AG09319 (cell line): Measurements from ENCODE around the gene AGAP1.

Experiments used
- DNase-seq: peaks from one replicate; pipeline ENCODE4 v3.0.0-alpha.2; 2010; ENCODE audit warnings: low read depth; ENCODE audit errors: extremely low read depth
- TF ChIP-seq, protein P1 (sequence below): IDR thresholded peaks from 2 replicates; pipeline ENCODE4 v1.5.1; 2011; ENCODE audit warnings: low read depth, mild to moderate bottlenecking, inconsistent platforms, low read length, moderate library complexity

Gene AGAP1

DNA sequence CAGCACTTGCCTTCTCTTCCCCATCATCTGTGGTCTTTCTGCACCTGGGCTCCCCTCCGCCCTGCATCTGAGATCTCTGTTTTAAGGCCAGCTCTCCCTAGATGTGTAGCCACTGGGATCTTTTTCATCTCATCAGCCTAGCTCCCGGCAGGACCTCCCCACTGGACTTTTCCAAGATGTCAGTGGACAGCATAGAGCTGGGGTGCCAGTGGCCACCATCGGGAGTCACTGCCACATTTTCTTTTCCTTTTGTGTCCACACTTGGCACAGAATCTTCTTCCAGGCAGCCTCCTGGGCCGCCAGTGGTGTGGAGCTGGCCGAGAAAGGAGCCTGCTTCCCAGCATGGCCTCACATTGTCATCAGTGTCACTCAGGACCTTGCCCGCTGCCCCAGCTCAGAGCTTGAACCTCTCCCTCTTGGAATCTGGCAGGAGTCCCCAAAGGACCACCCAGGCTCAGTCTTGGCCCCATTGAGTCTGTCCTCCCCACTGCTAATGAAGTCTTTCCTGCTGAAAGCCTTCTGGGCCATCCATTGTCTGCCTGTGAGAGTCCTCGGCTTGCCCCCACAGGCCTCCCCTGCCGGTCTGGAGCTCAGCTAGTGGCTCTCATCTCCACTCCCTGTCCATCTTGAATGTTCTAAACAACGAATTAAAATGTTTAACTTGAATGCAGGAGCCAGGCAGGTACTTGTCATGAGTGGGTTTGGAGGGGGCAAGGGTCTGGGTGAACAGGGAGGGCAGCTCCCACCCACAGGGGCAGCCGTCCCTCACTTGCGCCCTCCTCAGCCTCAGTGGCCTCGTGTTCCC is 349.9 kb downstream of the AGAP1 start:
- no peak for DNase-seq
- TF ChIP-seq, protein P1, sequence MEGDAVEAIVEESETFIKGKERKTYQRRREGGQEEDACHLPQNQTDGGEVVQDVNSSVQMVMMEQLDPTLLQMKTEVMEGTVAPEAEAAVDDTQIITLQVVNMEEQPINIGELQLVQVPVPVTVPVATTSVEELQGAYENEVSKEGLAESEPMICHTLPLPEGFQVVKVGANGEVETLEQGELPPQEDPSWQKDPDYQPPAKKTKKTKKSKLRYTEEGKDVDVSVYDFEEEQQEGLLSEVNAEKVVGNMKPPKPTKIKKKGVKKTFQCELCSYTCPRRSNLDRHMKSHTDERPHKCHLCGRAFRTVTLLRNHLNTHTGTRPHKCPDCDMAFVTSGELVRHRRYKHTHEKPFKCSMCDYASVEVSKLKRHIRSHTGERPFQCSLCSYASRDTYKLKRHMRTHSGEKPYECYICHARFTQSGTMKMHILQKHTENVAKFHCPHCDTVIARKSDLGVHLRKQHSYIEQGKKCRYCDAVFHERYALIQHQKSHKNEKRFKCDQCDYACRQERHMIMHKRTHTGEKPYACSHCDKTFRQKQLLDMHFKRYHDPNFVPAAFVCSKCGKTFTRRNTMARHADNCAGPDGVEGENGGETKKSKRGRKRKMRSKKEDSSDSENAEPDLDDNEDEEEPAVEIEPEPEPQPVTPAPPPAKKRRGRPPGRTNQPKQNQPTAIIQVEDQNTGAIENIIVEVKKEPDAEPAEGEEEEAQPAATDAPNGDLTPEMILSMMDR = no peak

GRCh38 chr2:235844561-235844960 is 350.7 kb downstream of the AGAP1 start:
- DNase-seq = no peak
- TF ChIP-seq, protein P1 = no peak

GRCh38 chr2:235845245-235845644 is 351.4 kb downstream of the AGAP1 start:
- TF ChIP-seq, protein P1 = no peak
- no peak for DNase-seq

- TF ChIP-seq, protein P1 = no peak
These were observed 353.7 kb downstream of the AGAP1 start for GRCh38 chr2:235847576-235847975.

GRCh38 chr2:235848055-235848454 is 354.2 kb downstream of the AGAP1 start:
- no peak for DNase-seq
- TF ChIP-seq, protein P1 = no peak

More at GRCh38 chr2:235847576-235847975, 353.7 kb downstream of the AGAP1 start:
- DNase-seq = no peak

- DNase-seq = no peak
These were observed 355.1 kb downstream of the AGAP1 start for GRCh38 chr2:235848946-235849345.

DNA sequence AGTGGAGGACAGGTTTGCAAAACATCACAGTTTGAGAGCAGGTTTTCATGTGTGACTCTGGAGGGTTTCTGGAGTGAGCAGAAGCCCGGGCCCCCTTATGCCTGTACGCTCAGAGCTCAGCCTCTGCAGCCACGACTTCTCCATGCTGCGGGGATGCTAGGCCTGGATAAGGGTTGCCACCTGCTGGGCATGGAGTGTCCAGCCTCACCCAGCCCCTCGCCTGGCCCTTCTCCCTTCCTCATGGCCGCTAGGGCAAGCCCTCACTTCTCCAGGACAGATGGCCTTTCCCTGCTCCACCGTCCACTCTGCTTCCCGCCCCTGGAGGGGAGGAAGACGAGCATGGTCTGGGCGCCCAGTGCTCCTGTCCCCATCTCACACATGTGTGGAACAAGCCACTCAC is 355.6 kb downstream of the AGAP1 start:
- DNase-seq = no peak
- TF ChIP-seq, protein P1 = no peak

More at GRCh38 chr2:235848946-235849345, 355.1 kb downstream of the AGAP1 start:
- TF ChIP-seq, protein P1 = no peak
